Superior temporal gyrus (tissue), 1 donor: ENCODE data around the gene AUH.

Source experiments
- DNase-seq: peaks from one replicate; pipeline ENCODE4 v3.0.0-alpha.2; 2016; ENCODE audit errors: extremely low spot score

The AUH gene

DNA sequence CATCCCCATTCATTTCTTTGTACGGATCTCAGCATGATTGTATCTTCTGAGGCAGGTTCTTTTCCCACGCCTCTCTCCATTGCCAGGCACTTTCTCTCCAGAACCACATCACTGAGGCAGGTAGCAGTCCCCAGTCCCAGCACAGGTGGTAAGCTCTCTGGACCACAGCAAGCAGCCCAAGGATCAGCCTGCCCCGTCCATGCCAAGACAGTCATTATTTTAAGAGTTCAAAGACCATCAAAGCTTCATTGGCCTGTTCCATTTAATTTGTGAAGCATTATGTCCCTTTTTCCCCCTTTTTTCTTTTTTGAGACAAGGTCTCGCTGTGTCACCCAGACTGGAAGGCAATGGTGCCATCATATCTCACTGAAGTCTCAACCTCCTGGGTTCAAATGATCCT lies 171.7 kb downstream of the AUH start:
- DNase-seq = no peak

DNA sequence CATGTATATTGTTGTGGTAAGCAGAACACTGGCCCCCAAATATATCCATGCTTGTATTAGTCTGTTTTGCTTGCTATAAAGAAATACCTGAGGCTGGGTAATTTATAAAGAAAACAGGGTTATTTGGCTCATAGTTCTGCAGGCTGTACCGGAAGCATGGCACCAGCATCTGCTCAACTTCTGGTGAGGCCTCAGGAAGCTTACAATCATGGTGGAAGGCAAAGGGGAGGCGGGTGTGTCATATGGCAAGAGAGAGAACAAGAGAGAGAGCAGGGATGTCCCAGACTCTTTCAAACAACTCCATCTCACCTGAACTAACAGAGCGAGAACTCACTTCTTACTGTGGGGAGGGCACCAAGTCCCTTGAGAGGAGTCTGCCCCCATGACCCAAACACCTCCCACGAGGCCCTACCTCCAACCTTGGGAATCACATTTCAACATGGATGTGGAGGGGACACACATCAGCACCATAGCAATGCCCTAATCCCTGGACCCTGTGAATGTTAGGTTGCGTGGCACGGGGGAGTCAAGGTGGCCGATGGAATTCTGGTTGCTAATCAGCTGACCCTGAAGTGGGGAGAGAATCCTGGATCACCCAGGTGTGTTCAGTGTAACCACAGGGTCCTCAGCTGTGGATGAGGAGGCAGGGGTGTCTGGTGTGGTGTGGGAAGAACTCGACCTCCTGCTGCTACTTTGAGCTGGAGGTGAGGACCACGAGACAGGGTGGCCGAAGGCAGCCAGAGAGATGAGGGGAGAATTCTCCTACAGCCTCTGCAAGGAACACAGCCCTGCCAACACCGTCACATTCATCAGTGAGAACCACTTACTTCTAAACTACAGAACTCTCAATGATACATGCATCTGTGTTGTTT lies 172.8 kb downstream of the AUH start:
- DNase-seq = no peak

DNA sequence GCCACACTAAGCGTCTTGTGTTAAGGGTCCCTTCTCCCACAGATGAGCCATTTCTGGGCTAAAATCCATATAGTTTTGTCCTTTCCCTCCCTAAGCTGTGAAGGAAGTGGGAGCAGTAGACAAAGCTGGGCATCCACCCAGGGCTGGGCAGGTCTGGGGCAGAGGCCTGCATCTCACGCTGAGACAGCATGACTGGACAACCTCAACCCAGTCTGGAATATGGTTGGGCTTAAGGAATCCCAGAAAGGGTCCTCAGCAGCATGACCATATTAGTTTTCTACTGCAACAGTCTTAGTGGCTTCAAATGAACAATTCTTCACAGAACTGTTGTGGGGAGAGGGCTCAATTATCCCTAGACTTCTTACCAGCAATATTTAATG lies 173.8 kb downstream of the AUH start:
- no peak for DNase-seq

DNA sequence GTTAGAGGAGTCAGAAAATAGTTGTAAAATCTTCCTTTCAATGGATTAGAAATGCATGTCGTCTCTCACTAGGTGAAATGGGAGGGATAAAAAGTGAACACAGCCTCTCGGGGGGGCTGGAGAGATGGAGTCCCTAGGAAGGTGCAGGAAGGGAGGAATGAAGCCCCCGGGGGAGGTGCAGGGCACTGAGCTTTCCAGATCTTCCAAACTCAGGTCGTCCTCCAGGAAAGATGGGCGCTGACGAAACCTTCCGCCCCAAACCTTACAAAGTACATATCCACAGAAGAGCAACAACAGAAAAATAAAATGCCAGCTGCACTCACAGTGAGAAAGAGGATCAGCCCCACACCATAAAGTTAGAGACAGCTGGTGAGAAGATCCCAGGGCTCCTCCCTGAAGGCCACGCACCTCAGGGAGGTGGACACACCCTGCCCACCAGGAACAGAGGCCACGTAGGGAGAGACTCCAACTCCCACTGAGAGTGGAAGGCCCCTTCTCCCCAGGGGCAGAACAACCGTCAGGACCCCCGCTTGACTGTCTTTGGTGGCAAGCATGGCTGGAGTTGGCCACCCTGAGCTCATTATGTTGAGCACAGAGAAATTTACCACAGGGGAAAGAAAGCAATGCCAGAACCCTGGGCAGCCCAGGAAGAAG lies 174.3 kb downstream of the AUH start:
- no peak for DNase-seq

DNA sequence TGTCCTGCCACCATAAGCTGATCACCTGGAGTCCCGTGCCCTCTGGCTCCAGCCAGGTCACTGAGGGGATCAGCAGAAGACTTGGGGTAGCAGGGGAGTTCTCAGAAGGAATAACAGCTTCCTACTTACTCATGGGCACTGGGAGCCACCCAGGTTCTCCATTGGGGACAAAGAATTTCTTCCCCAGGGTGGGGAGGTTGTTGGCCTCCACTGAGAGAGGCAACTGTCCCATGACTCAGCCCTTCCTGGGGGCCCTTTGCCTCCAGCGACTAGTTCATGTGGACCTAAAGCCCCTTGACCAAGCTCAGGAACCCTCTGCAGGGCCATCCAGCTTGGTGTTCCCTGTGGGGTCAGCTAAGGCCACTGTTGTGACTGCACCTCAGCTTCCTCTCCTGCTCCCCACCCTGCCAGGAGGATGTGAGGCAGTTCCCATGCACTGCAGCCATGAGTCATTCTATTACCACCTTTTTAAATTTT lies 175.0 kb downstream of the AUH start:
- DNase-seq = no peak

DNA sequence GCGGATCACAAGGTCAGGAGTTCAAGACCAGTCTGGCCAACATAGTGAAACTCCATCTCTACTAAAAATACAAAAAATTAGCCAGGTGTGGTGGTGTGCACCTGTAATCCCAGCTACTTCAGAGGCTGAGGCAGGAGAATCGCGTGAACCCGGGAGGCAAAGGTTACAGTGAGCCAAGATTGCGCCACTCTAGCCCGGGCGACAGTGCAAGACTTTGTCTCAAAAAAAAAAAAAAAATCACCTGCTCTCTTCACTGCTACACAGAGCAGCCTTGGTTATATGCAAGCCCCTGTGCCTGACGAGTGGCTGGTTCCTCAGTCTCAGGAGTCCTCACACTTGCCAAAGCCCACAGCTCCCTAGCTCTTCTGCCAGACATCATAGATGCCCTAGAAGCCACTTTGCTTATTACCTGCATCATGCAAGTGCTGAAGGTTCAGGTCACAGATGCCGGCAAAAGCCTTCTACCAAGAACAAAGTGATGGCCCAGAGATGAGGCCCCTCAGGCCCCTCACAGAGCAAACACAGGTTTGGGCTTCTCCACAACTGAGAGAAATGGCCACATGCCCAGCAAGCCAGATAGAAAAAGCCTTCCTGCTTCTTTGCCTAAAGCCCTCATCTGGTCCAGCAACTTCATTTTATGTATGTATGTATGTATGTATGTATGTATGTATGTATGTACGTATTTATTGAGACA lies 176.4 kb downstream of the AUH start:
- no peak for DNase-seq

DNA sequence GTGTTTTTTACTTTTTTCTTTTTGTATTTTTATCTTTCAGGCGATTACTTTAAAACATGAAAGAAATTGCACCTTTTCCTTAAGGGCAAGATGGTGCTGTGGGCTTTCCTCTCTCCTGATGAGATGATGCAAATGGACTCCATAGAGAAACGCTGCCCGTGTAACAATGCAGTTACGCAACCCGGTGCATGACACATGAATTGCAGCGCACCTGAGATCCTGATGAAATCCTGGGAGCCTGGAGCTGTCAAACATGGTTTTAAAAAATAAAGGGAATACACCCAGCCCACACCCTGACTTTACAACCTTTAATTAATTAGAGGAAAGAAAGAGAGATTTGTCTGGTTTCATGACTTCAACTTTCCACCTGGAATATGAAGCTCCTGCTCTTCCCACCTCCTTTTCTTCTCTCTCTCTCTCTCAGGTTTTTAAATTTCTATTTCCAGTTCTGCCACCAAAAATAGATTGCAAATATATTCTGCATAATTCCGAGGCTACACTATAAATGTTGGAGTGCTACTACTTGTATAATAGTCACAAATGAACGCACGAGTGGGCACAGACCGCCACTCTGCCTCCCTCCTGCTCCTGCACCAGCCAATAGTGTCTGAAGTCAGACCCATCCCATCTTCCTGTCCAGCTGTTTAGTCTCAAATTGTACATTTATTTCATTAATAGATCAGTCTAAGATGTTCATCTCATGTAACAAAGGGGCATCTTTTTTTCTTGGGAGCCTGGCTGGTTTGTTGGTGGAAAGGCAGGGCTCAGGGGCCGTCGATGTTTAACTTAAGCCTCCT lies 179.1 kb downstream of the AUH start:
- no peak for DNase-seq

DNA sequence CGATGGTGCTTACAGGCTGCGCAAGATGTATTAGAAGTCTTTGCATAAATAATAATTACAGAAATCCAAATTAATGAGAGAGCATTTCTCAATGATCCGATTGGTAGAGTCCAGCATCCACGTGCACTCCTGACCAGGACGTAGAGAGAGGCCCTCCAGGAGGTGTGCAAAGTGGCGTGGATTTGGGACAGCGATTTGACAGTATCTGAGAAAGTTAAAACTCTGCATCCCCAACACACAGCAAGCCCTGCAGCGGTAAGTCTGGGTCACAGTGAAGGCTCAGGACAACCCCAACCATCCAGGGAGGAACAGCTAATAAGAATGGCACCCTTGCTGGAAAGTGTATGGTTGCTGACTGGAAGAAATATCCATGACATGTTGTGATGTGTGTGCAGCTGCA lies 180.2 kb downstream of the AUH start:
- DNase-seq = no peak

DNA sequence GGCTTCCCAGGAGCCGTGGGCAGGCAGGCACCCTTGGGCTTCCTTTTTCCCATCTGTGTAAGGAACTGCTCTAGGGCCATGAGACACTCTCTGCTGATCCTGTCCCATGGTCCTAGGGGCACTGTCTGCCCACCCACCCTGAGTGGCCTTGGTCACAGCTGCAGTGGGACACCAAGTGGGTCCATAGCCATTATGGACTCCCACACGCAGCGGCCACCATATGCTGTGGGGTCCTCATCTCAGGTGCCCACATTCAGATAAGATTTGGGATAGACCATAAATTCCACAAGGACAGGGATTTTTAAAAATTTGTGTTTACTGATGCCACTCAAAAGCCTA lies 180.8 kb downstream of the AUH start:
- no peak for DNase-seq

DNA sequence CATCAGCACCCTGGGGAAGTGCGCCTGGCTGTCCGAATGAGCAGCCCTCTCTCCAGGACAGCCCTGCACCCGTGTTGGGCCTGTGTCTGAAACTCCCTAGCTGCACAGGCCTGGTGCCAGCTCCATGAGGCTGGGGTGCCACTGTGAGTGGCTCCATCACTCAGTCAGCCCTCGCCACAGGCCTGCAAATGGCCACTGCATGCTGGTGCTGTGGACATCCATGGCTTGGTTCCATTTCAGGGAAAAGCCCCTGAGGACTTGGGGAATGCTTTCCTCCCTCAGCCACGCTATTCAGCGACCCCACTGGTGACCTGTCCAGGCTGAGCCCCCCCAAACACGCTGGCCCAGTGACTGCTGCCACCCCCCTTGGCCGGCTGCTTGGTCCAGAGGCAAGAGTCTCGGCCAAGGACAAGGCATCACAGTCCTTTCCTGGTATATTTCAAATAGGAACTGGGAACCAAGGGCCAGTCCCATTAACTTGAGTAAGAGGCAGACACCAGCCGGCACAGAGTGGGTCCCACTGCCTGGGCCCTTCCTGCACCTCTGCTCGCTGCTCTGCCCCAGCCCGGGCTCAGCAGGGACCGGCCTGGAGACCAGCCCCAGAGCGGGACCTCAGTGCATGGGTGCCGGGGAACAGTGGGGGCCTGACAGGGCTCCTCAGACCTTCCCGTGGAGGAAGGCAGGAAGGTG lies 181.3 kb downstream of the AUH start:
- no peak for DNase-seq

DNA sequence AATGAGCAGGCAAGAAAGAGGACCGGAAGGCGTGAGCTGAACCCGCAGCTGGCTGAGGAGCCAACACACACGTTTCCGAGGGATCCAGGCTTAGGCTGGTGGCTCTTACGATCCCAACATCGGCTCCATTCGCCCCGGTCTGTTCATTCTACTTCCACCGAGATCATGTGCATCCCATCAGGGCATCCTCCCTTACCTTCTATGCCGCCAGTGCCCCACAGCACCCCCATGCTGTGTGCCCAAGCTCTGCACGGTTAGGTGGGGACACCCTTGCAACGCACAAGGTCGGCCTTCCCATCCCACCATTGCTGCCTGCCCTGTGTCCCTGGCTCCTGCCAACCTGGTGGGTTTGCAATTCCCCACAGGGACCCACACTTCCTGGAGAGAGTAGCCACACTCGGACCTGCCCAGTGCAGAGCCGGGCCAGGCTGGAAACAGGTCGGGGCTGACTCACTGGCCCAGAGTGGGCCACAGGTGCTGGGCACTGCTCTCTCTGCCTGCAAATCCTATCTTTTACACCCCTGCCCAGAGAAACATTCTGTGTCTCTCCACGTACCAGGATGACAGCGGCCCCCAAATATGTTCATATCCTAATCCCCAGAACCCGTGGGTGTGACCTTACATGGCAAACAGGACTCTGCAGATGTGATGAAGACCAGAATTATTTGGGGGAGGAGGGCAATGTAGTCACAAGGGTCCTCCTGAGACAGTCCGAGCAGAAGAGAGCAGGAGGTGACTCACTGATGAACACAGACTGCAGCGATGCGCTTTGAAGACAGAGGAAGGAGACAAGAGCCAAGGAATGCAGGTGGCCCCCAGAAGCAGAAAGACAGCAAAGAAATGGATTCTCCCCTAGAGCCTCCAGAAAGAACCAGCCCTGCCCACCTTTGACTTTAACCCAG lies 182.2 kb downstream of the AUH start:
- no peak for DNase-seq

DNA sequence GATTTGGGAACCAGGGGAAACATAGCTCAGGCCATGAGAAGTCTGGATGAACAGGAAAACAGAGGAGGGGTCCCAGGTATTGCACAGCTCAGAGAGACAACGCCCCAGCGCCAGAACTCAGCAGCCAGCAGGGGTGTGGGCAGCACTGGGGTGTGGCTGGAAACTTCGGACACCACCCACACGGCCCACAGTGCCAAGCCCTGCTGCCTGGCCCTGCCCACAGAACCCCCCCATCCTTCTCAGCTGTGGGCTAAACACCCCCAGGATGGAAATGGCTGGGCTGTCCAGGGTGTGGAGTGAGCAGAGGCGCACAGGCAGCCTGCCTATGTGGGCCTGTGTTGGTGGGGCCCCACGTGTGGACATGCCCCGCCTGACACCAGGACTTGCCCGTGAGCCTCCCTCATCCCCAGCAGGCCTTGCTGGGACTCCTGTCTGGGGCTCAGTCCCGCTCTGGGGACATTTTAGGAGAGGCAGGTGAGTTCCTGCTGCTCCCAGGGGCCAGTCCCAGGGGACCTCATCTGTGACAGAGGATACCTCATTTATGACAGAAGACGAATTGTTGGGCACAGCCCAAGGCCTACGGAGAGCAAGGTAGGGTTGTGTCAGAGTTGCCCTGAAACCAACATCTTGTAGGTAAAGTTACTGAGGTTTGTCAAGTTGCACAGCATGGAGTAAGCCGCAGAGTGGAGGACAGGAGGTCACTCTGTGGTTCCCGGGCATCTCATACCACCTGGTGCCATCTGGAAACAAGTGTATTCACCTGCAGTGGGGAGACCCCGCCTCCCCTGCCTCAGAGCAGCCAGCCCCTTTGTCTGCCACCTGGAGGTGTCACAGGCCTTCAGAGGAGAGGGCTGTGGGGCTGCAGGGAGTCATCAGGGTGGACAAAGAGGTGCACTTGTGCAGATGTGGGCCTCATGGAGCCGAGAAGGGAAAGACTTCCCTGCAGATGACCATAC lies 183.2 kb downstream of the AUH start:
- DNase-seq = no peak

DNA sequence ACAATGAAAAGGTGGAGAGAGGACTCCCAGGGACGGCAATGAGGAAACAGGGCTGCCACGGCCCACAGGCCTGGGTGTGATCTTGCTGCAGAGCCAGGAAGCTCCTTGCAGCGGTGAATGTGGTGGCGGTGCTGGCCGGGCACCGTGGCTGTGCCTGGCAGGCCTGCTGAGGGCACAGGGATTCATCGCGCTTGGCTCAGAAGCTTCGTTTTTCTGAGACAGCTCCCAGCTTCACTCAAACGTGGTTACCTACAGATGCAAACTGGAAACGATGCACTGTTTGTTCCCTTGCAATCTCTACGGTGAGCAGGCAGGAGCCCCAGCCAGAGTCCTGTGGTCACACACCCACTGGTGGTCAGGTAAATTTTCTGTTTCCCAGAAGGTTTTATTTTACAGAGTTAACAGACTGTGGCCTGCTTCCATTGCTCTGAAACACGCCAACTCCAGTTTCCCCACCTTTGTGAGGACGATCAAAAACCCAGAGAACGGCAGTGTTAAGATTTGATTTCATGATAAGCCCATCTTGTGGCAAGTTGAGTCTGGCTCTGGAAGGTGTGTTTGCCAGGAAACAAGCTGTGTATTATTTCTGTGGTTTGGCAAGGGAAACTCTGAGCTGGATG lies 183.9 kb downstream of the AUH start:
- DNase-seq = no peak

DNA sequence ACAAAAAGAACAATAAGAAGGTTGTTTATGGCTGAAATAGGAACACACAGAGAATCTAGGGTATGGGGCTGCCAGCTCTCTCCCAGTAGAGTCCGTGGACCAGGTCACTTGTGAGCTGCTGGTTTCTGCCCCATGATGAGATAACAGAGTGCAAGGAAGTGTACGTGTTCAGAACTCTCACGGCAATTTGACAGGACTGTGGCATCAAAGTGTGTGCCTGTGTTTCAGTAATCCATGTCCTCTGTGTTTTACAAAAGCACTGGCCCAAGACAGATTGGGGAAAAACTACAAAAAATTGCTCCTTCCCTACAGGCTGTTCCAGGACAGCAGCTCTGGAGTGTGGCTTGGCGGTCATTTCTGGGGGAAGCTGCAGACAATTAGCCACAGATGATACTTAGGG lies 184.6 kb downstream of the AUH start:
- DNase-seq = no peak

DNA sequence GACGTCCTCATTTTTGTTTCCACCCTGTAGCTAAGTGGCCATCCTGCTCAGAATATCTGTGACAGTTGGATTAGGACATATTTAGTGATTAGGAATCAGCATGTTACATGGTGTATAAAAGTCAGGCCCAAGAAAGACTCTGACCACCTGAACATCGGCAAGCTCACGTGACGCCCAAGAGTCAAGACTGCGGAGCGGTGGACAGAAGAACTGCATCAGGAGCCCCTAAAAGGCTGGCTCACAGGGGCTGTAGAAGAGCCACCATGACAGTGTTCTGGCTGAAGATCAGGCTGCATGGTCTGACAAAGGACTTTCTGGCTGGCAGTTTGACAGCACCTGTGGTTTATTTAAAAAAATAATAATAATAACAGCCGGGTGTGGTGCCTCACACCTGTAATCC lies 185.3 kb downstream of the AUH start:
- no peak for DNase-seq

DNA sequence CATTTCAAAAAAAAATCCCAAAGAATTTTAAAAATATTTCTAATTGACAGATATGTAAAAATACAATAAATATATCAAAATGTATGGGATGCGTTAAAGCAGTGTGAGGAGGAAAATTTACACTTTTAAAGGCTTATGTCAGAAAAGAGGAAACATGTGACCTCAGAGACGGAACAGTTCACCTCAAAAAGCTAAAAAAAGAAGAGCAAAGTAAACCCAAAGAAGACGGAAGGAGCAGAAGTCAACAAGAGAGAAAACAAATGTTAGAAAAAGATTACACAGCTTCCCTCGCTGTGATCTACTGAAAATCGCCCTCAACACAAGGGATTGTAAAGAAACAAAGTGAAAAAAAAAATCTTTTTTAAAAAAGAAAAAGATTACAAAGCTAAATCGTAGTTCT lies 186.9 kb downstream of the AUH start:
- peak; percentile 18 for DNase-seq

DNA sequence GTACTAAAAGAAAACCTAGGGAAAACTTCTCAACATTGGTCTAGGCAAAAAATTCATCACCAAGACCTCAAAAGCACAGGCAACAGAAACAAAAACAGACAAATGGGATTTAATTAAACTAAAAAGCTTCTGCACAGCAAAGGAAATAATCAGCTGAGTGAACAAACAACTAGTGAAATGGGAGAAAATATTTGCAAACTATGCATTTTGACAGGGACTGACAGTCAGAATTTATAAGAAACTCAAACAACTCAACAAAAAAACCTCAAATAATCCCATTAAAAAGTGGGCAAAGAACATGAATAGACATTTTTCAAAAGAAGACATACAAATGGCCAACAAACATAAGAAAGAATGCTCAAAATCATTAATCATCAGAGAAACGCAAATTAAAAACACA lies 189.4 kb downstream of the AUH start:
- DNase-seq = no peak

DNA sequence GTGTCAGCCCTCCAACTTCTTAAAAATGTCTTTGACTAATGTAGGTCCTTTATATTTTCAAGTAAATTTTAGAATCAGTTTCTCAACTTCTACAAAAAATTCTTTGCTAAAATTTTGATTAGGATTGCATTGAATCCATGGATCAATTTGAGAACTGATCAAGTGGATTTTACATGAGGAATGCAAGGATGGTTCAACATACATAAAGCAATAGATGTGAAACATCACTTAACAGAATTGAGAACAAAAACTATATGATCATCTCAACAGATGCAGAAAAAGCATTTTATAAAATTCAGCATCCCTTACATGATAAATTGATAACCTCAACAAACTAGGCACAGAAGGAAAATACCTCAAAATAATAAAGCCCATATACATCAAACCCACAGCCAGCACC lies 190.8 kb downstream of the AUH start:
- DNase-seq = no peak
